ENCODE measurements around the gene RBM6. TPM values are rescaled to one million over a fixed set of nuclear protein-coding genes. Genes with fewer than 3 reads are reported as not detected.

RBM6 gene
- total and polyA plus RNA-seq, 9 of the 15 experiments (the other 6 are each of a cell fraction or from before 2014, with no cell fraction given): 19.9 to 82.2 (median 57.8) TPM

DNA sequence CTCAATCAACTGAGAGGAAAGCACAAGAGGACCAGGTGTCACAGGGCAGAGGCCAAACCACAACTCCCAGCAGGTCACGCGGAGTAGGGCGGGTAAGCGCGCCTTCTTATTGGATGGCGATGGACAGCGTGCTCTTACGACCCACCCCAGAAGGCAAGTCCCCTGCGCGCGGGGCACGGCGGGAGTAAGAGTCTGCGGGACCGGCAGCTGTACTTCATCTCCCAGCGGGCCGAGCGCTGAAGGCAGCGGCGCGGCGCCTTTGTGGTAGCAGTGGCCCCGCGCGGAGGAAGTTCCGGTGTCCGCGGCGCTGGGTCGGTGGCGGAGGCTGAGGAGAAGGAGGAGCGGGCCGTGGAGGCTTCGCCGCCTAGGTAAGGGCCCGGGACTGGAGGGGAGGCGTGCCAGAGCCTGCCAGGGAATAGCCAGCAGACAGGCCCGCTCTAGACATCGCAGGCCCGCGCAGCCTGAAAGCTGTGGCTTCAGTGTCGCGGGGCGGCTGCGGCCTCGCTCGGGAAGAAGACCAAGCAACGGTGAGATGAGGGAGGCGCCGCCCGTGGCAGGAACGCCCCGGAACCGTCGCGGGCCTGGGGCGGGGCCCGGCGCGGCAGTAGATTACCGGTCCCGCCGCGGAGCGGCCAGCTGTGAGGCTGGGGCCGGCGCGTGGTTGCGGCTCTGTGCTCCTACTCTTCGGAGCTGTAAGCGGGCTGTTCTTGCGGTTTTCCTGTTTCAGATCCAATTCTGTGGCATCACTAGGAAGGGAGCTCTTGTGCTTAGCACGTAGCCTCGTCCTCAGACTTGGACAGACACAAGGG is at the start of gene RBM6 (continued):
- TF ChIP-seq EP300 (IDR thresholded peaks at IDR 0.05; ENCODE audit: low read length): no peak
- TF ChIP-seq BCOR (IDR thresholded peaks at IDR 0.05): no peak
- peak; percentile 66 for TF ChIP-seq FIP1L1 (IDR thresholded peaks at IDR 0.05; ENCODE audit: low read depth, low read length, poor library complexity, severe bottlenecking)
- peak; percentile 52 to 67; a peak in 3 of 4 replicates for TF ChIP-seq SIX5 (IDR thresholded peaks at IDR 0.05; ENCODE audit: borderline replicate concordance in 1 of 2, insufficient read depth in 1 of 2, low read depth in 1 of 2, low read length in 2 of 2)
- TF ChIP-seq ZNF354B (CRISPR knock-in tag; IDR thresholded peaks at IDR 0.05): no peak
- TF ChIP-seq, protein P1, sequence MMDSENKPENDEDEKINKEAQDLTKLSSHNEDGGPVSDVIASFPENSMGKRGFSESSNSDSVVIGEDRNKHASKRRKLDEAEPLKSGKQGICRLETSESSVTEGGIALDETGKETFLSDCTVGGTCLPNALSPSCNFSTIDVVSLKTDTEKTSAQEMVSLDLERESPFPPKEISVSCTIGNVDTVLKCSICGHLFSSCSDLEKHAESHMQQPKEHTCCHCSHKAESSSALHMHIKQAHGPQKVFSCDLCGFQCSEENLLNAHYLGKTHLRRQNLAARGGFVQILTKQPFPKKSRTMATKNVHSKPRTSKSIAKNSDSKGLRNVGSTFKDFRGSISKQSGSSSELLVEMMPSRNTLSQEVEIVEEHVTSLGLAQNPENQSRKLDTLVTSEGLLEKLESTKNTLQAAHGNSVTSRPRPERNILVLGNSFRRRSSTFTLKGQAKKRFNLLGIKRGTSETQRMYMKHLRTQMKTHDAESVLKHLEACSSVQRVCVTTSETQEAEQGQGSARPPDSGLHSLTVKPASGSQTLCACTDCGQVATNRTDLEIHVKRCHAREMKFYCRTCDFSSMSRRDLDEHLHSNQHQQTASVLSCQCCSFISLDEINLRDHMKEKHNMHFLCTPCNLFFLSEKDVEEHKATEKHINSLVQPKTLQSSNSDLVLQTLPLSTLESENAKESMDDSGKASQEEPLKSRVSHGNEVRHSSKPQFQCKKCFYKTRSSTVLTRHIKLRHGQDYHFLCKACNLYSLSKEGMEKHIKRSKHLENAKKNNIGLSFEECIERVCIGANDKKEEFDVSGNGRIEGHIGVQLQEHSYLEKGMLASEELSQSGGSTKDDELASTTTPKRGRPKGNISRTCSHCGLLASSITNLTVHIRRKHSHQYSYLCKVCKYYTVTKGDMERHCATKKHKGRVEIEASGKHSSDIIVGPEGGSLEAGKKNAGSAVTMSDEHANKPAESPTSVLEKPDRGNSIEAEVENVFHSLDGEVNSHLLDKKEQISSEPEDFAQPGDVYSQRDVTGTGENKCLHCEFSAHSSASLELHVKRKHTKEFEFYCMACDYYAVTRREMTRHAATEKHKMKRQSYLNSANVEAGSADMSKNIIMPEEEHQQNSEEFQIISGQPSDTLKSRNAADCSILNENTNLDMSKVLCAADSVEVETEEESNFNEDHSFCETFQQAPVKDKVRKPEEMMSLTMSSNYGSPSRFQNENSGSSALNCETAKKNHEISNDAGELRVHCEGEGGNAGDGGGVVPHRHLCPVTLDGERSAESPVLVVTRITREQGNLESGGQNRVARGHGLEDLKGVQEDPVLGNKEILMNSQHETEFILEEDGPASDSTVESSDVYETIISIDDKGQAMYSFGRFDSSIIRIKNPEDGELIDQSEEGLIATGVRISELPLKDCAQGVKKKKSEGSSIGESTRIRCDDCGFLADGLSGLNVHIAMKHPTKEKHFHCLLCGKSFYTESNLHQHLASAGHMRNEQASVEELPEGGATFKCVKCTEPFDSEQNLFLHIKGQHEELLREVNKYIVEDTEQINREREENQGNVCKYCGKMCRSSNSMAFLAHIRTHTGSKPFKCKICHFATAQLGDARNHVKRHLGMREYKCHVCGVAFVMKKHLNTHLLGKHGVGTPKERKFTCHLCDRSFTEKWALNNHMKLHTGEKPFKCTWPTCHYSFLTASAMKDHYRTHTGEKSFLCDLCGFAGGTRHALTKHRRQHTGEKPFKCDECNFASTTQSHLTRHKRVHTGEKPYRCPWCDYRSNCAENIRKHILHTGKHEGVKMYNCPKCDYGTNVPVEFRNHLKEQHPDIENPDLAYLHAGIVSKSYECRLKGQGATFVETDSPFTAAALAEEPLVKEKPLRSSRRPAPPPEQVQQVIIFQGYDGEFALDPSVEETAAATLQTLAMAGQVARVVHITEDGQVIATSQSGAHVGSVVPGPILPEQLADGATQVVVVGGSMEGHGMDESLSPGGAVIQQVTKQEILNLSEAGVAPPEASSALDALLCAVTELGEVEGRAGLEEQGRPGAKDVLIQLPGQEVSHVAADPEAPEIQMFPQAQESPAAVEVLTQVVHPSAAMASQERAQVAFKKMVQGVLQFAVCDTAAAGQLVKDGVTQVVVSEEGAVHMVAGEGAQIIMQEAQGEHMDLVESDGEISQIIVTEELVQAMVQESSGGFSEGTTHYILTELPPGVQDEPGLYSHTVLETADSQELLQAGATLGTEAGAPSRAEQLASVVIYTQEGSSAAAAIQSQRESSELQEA (IDR thresholded peaks at IDR 0.05; ENCODE audit: low read depth): no peak
- no peak for TF ChIP-seq TCFL5 (CRISPR knock-in tag; conservative IDR thresholded peaks at IDR 0.05)
- TF ChIP-seq ZNF253 (CRISPR knock-in tag; conservative IDR thresholded peaks at IDR 0.05): no peak
- TF ChIP-seq, protein P2, sequence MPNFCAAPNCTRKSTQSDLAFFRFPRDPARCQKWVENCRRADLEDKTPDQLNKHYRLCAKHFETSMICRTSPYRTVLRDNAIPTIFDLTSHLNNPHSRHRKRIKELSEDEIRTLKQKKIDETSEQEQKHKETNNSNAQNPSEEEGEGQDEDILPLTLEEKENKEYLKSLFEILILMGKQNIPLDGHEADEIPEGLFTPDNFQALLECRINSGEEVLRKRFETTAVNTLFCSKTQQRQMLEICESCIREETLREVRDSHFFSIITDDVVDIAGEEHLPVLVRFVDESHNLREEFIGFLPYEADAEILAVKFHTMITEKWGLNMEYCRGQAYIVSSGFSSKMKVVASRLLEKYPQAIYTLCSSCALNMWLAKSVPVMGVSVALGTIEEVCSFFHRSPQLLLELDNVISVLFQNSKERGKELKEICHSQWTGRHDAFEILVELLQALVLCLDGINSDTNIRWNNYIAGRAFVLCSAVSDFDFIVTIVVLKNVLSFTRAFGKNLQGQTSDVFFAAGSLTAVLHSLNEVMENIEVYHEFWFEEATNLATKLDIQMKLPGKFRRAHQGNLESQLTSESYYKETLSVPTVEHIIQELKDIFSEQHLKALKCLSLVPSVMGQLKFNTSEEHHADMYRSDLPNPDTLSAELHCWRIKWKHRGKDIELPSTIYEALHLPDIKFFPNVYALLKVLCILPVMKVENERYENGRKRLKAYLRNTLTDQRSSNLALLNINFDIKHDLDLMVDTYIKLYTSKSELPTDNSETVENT (CRISPR knock-in tag; IDR thresholded peaks at IDR 0.05): peak; percentile 55; the same call in 1 of the 2 replicates
- TF ChIP-seq ZNF232 (CRISPR knock-in tag; IDR thresholded peaks at IDR 0.05): no peak
- TF ChIP-seq KLF1 (tag; IDR thresholded peaks at IDR 0.05): peak; percentile 78
- TF ChIP-seq ZFP1 (CRISPR knock-in tag; IDR thresholded peaks at IDR 0.05): no peak
- TF ChIP-seq SMARCA5 (IDR thresholded peaks at IDR 0.05): peak; percentile 26; the same call in 1 of the 2 replicates
- no peak for TF ChIP-seq TFAM (CRISPR knock-in tag; conservative IDR thresholded peaks at IDR 0.05)
- no peak for TF ChIP-seq PURB (CRISPR knock-in tag; IDR thresholded peaks at IDR 0.05; ENCODE audit: low read depth)
- TF ChIP-seq CTBP1 (IDR thresholded peaks at IDR 0.05; ENCODE audit: borderline replicate concordance): peak; percentile 80
- TF ChIP-seq, protein P3, sequence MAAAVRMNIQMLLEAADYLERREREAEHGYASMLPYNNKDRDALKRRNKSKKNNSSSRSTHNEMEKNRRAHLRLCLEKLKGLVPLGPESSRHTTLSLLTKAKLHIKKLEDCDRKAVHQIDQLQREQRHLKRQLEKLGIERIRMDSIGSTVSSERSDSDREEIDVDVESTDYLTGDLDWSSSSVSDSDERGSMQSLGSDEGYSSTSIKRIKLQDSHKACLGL (CRISPR knock-in tag; IDR thresholded peaks at IDR 0.05; ENCODE audit: borderline replicate concordance, poor library complexity, severe bottlenecking): no peak
- no peak for TF ChIP-seq TARDBP (IDR thresholded peaks at IDR 0.05)
- TF ChIP-seq ZBED1 (IDR thresholded peaks at IDR 0.05): no peak
